Measurements from ENCODE around the gene SPNS1. TPM values are rescaled to one million over a fixed set of nuclear protein-coding genes. Genes with fewer than 3 reads are reported as not detected.

SPNS1 gene
- total RNA-seq, 1 experiment from 2014 or later = 79.1 TPM

- POLR2A ChIA-PET = no interaction called here
- TF ChIP-seq, protein P1, sequence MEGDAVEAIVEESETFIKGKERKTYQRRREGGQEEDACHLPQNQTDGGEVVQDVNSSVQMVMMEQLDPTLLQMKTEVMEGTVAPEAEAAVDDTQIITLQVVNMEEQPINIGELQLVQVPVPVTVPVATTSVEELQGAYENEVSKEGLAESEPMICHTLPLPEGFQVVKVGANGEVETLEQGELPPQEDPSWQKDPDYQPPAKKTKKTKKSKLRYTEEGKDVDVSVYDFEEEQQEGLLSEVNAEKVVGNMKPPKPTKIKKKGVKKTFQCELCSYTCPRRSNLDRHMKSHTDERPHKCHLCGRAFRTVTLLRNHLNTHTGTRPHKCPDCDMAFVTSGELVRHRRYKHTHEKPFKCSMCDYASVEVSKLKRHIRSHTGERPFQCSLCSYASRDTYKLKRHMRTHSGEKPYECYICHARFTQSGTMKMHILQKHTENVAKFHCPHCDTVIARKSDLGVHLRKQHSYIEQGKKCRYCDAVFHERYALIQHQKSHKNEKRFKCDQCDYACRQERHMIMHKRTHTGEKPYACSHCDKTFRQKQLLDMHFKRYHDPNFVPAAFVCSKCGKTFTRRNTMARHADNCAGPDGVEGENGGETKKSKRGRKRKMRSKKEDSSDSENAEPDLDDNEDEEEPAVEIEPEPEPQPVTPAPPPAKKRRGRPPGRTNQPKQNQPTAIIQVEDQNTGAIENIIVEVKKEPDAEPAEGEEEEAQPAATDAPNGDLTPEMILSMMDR (IDR thresholded peaks at IDR 0.05) = no peak
- TF ChIP-seq SIN3A (IDR thresholded peaks at IDR 0.05; ENCODE audit: borderline replicate concordance, insufficient read depth, low read depth, low read length) (no peak), TCF7L2 (IDR thresholded peaks at IDR 0.05; ENCODE audit: low read depth, low read length) (no peak), POLR2AphosphoS5 (IDR thresholded peaks at IDR 0.05; ENCODE audit: low read depth, low read length) (no peak), REST (IDR thresholded peaks at IDR 0.05; ENCODE audit: insufficient read depth in 1 of 2, low read depth in 2 of 2, low read length in 1 of 2) (no peak)
- BruUV-seq (replicated peaks) = no TSS peak
Measured at GRCh38 chr16:28930652-28931051, 43.9 kb upstream of the SPNS1 start.

DNA sequence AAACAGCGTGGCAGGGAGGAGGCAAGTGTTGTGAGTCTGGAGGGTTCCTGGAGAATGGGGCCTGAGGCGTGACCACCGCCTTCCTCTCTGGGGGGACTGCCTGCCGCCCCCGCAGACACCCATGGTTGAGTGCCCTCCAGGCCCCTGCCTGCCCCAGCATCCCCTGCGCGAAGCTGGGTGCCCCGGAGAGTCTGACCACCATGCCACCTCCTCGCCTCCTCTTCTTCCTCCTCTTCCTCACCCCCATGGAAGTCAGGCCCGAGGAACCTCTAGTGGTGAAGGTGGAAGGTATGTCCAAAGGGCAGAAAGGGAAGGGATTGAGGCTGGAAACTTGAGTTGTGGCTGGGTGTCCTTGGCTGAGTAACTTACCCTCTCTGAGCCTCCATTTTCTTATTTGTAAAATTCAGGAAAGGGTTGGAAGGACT lies 42.8 kb upstream of the SPNS1 start, which contains the start of gene CD19:
CD19 (plus strand) TSS at position 171 of the 425 bp plus-strand sequence; CDS start at position 201, 30 bp downstream.
- POLR2A ChIA-PET = no interaction called here
- Histone ChIP-seq H3K4me1 (ENCODE audit: control insufficient read depth, insufficient read depth, low read length) (no peaks in the 10 kb centered on the region), H3K4me3 (ENCODE audit: low read depth in 2 of 2, low read length in 2 of 2) (no peak within 1 kb of the TSS), H3K27ac (ENCODE audit: low read length) (no peak within 1 kb of the TSS), H3K36me3 (ENCODE audit: control insufficient read depth, insufficient read depth, low read length) (no peaks in the 10 kb centered on the region), H3K27me3 (ENCODE audit: control insufficient read depth, insufficient read depth, low read length) (no peaks in the 10 kb centered on the region), H3K9me3 (ENCODE audit: control insufficient read depth, insufficient read depth, low read depth, low read length) (no peaks in the 10 kb centered on the region)
- no TSS peak for BruUV-seq (replicated peaks)
- in situ Hi-C loops (cut with HindIII; ENCODE audit: low pct_unique_long_range_greater_than_20kb, low sequenced_read_pairs) (no loop called here), intact Hi-C loops (cut with micrococcal nuclease; ENCODE audit: unreplicated experiment) (no loop called here)
- CTCF ChIA-PET = no interaction called here
- DNase-seq (ENCODE audit: low read depth, low spot score) = no peak
- ATAC-seq = no peak
- TF ChIP-seq, protein P1 (IDR thresholded peaks at IDR 0.05) = no peak

More at GRCh38 chr16:28930652-28931051, 43.9 kb upstream of the SPNS1 start:
- in situ Hi-C loops (cut with HindIII; ENCODE audit: low pct_unique_long_range_greater_than_20kb, low sequenced_read_pairs) = no loop called here
- no peak overlapping the region for H3K4me3 ChIP-seq (ENCODE audit: low read depth in 2 of 2, low read length in 2 of 2)
- intact Hi-C loops (cut with micrococcal nuclease; ENCODE audit: unreplicated experiment) = no loop called here
- H3K27me3 ChIP-seq (ENCODE audit: control insufficient read depth, insufficient read depth, low read length) = no peaks in the 10 kb centered on the region
- no peaks in the 10 kb centered on the region for H3K4me1 ChIP-seq (ENCODE audit: control insufficient read depth, insufficient read depth, low read length)
- H3K9me3 ChIP-seq (ENCODE audit: control insufficient read depth, insufficient read depth, low read depth, low read length) = no peaks in the 10 kb centered on the region
- DNase-seq (ENCODE audit: low read depth, low spot score) (no peak), ATAC-seq (no peak)
- H3K36me3 ChIP-seq (ENCODE audit: control insufficient read depth, insufficient read depth, low read length) = no peaks in the 10 kb centered on the region
- CTCF ChIA-PET = no interaction called here
- H3K27ac ChIP-seq (ENCODE audit: low read length) = no peak overlapping the region
